HL-60 (cell line): ENCODE measurements around the gene D2HGDH.
"Not testable (repeated sequence)": the region's sequence is repeated elsewhere in the genome, so short reads cannot be mapped to it uniquely, and the experiment has no call there.

ENCODE experiments used
- DNase-seq, 2 experiments: peaks; one replicate each; pipeline ENCODE4 v3.0.0-alpha.2; 2010 to 2020; ENCODE audit warnings: low read depth in 1 of 2, low spot score in 1 of 2
- H3K27ac ChIP-seq: fragments of 250-450 bp; sonication (Bioruptor Pico); replicated peaks from 2 replicates; pipeline ENCODE4 v1.5.1; 2020; ENCODE audit warnings: mild to moderate bottlenecking, moderate library complexity
- H3K27me3 ChIP-seq: fragments of 250-450 bp; sonication (Bioruptor Pico); 2 replicates; pipeline ENCODE4 v1.5.1; 2021; ENCODE audit warnings: mild to moderate bottlenecking, moderate library complexity; ENCODE audit not compliant: insufficient read depth, poor library complexity, severe bottlenecking
- H3K4me3 ChIP-seq: replicated peaks from 2 replicates; pipeline ENCODE4 v1.5.1; 2011; ENCODE audit warnings: mild to moderate bottlenecking, control low read depth, low read length; ENCODE audit not compliant: insufficient read depth
- GABPA ChIP-seq: IDR thresholded peaks from 2 replicates; pipeline ENCODE4 v1.6.1; 2012; ENCODE audit warnings: low read depth
- POLR2AphosphoS5 ChIP-seq: IDR thresholded peaks from 2 replicates; pipeline ENCODE4 v1.6.1; 2012; ENCODE audit warnings: low read depth
- SPI1 ChIP-seq: IDR thresholded peaks from 2 replicates; pipeline ENCODE4 v1.6.1; 2012; ENCODE audit warnings: low read depth, mild to moderate bottlenecking, borderline replicate concordance
- TF ChIP-seq, protein P1 (sequence below): IDR thresholded peaks from one replicate; pipeline ENCODE4 v1.5.1; 2011; ENCODE audit warnings: low read length, control low read depth, inconsistent platforms; ENCODE audit not compliant: insufficient read depth
- TF ChIP-seq, protein P2 (sequence below): IDR thresholded peaks from 2 replicates; pipeline ENCODE4 v1.6.1; 2012; ENCODE audit warnings: low read depth; ENCODE audit not compliant: insufficient replicate concordance

Gene D2HGDH

DNA sequence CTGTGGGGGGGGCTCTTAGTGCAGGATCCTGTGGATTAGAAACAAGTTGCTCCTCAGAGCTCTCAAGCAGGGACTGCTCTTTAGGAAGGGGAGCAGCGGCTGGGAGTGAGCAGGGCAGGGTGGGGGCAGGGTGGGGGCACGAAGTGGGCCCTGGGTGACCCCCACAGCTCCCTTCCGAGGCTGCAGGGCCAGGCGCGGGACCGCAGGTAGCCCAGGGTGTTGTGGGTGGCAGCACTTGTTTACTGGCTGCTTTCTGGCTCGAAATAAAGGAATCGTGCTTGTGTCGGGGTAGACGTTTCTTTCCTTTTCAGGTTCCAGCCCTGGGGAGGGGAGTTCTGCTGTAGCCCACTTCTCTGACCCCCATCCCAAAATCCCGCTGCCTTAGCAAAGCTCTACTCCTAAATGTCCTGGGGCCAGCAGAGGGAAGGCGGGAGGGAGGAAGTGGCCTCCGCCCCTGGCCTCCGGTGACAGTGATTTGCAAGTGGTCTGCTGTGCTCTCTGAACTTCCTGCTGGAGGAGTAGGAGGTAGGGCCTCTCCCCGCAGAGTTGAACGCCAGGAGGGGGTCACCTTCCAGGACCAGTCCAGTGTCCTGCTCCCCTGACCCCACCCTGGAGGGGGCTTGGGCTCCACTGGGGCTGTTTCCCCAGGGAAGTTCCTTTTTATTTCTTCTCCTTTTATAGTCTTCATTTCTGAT, 82.8 kb downstream of the D2HGDH start:
- Histone ChIP-seq H3K4me3 (no peak overlapping the region), H3K27ac (no peak overlapping the region), H3K27me3 (peaks cover 8% of the 10 kb centered on the region)
- DNase-seq, result no peak
- TF ChIP-seq SPI1 (no peak), GABPA (no peak), POLR2AphosphoS5 (no peak)
- TF ChIP-seq, protein P1, sequence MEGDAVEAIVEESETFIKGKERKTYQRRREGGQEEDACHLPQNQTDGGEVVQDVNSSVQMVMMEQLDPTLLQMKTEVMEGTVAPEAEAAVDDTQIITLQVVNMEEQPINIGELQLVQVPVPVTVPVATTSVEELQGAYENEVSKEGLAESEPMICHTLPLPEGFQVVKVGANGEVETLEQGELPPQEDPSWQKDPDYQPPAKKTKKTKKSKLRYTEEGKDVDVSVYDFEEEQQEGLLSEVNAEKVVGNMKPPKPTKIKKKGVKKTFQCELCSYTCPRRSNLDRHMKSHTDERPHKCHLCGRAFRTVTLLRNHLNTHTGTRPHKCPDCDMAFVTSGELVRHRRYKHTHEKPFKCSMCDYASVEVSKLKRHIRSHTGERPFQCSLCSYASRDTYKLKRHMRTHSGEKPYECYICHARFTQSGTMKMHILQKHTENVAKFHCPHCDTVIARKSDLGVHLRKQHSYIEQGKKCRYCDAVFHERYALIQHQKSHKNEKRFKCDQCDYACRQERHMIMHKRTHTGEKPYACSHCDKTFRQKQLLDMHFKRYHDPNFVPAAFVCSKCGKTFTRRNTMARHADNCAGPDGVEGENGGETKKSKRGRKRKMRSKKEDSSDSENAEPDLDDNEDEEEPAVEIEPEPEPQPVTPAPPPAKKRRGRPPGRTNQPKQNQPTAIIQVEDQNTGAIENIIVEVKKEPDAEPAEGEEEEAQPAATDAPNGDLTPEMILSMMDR, result no peak
- TF ChIP-seq, protein P2, sequence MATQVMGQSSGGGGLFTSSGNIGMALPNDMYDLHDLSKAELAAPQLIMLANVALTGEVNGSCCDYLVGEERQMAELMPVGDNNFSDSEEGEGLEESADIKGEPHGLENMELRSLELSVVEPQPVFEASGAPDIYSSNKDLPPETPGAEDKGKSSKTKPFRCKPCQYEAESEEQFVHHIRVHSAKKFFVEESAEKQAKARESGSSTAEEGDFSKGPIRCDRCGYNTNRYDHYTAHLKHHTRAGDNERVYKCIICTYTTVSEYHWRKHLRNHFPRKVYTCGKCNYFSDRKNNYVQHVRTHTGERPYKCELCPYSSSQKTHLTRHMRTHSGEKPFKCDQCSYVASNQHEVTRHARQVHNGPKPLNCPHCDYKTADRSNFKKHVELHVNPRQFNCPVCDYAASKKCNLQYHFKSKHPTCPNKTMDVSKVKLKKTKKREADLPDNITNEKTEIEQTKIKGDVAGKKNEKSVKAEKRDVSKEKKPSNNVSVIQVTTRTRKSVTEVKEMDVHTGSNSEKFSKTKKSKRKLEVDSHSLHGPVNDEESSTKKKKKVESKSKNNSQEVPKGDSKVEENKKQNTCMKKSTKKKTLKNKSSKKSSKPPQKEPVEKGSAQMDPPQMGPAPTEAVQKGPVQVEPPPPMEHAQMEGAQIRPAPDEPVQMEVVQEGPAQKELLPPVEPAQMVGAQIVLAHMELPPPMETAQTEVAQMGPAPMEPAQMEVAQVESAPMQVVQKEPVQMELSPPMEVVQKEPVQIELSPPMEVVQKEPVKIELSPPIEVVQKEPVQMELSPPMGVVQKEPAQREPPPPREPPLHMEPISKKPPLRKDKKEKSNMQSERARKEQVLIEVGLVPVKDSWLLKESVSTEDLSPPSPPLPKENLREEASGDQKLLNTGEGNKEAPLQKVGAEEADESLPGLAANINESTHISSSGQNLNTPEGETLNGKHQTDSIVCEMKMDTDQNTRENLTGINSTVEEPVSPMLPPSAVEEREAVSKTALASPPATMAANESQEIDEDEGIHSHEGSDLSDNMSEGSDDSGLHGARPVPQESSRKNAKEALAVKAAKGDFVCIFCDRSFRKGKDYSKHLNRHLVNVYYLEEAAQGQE, result no peak

DNA sequence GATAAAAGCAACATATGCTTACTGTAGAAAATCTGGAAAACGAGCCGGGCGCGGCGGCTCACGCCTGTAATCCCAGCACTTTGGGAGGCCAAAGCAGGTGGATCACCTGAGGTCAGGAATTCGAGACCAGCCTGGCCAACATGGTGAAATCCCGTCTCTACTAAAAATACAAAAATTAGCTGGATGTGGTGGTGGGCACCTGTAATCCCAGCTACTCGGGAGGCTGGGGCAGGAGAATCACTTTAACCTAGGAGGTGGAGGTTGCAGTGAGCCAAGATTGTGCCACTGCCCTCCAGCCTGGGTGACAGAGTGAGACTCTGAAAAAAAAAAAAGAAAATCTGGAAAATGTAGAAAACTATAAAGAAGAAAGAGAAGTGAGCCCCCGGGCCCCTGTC, 83.4 kb downstream of the D2HGDH start:
- H3K27me3 ChIP-seq, H3K27ac ChIP-seq: not testable (repeated sequence)

More for the DNA sequence above, 83.4 kb downstream of the D2HGDH start:
- H3K4me3 ChIP-seq, DNase-seq: not testable (repeated sequence)
